NK-92 treated with Interleukin-12 subunit alpha and Interleukin-12 subunit beta, amount 100 ng/mL, for 24 hours (cell line): ENCODE measurements around the gene RAB7B.

Experiments used
- DNase-seq: peaks from one replicate; lab custom pipeline; 2025; lab: John Stamatoyannopoulos, UW

RAB7B gene

GRCh38 chr1:205948886-205949285 lies 54.3 kb downstream of the RAB7B start:
- DNase-seq, result no peak

- no peak for DNase-seq
Measured at GRCh38 chr1:205948039-205948438, 55.2 kb downstream of the RAB7B start.

GRCh38 chr1:205947024-205947423 lies 56.2 kb downstream of the RAB7B start:
- no peak for DNase-seq

- DNase-seq, result no peak
Measured at GRCh38 chr1:205945069-205945468, 58.1 kb downstream of the RAB7B start.

GRCh38 chr1:205944525-205944924 lies 58.7 kb downstream of the RAB7B start:
- DNase-seq, result no peak

GRCh38 chr1:205943245-205943644 lies 60.0 kb downstream of the RAB7B start, which contains the start of gene SLC26A9:
Gene SLC26A9, minus strand, starts transcription at chr1:205943456. Its CDS starts 7,636 bp downstream, at chr1:205935820.
- no peak for DNase-seq

GRCh38 chr1:205942631-205943159 lies 60.5 kb downstream of the RAB7B start:
- DNase-seq, result no peak

- DNase-seq, result no peak
Measured at GRCh38 chr1:205940710-205941109, 62.5 kb downstream of the RAB7B start.

GRCh38 chr1:205939690-205940330 lies 63.4 kb downstream of the RAB7B start:
- DNase-seq, result no peak

GRCh38 chr1:205938682-205939081 lies 64.5 kb downstream of the RAB7B start:
- no peak for DNase-seq

- no peak for DNase-seq
Measured at GRCh38 chr1:205936846-205937586, 66.2 kb downstream of the RAB7B start.

GRCh38 chr1:205936311-205936710 lies 66.9 kb downstream of the RAB7B start:
- DNase-seq, result no peak

- no peak for DNase-seq
Measured at GRCh38 chr1:205935869-205936268, 67.3 kb downstream of the RAB7B start.

GRCh38 chr1:205934788-205935187 lies 68.4 kb downstream of the RAB7B start:
- no peak for DNase-seq

GRCh38 chr1:205933671-205934618 lies 69.2 kb downstream of the RAB7B start:
- no peak for DNase-seq

- no peak for DNase-seq
Measured at GRCh38 chr1:205932776-205933175, 70.4 kb downstream of the RAB7B start.

- DNase-seq, result no peak
Measured at GRCh38 chr1:205930799-205931281, 72.4 kb downstream of the RAB7B start.

GRCh38 chr1:205930195-205930577 lies 73.0 kb downstream of the RAB7B start:
- no peak for DNase-seq

- no peak for DNase-seq
Measured at GRCh38 chr1:205929496-205930194, 73.5 kb downstream of the RAB7B start.

- no peak for DNase-seq
Measured at GRCh38 chr1:205928317-205928716, 74.9 kb downstream of the RAB7B start.

- no peak for DNase-seq
Measured at GRCh38 chr1:205927676-205928075, 75.5 kb downstream of the RAB7B start.
